ENCODE measurements around the gene ADGRB3. TPM values are rescaled to one million over a fixed set of nuclear protein-coding genes. Genes with fewer than 3 reads are reported as not detected.

The ADGRB3 gene
- total RNA-seq, 1 donor from 2014 or later, result 0.92 TPM

DNA sequence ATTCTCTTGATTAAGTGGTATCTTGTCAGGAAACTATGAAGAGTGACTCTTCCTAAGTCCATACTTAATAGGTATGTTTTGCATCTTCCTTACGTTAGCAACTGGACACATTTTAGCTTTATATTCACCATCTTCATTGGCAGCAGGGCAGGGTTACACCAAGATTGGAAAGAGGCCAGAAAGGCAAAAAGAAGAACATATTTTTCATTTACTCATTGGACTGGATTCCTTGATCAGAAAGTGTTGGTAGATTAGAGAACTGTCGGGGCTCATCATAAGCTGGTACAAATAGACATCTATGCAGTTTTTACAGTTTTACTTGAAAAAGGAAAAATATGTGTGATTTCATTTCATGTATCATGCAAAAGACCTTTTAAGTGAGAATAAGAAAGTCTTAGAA, 696.8 kb downstream of the ADGRB3 start:
- Histone ChIP-seq H3K36me3 (ENCODE audit: control insufficient read depth, insufficient read depth, low read length) (no peaks in the 10 kb centered on the region), H3K4me3 (ENCODE audit: low read depth, low read length) (no peak overlapping the region), H3K27me3 (ENCODE audit: control insufficient read depth, insufficient read depth, low read length) (no peaks in the 10 kb centered on the region)
- TF ChIP-seq CTCF (IDR thresholded peaks at IDR 0.05; ENCODE audit: insufficient read depth, low read length, poor library complexity, severe bottlenecking), result no peak
- no peak for DNase-seq (ENCODE audit: low read depth)

DNA sequence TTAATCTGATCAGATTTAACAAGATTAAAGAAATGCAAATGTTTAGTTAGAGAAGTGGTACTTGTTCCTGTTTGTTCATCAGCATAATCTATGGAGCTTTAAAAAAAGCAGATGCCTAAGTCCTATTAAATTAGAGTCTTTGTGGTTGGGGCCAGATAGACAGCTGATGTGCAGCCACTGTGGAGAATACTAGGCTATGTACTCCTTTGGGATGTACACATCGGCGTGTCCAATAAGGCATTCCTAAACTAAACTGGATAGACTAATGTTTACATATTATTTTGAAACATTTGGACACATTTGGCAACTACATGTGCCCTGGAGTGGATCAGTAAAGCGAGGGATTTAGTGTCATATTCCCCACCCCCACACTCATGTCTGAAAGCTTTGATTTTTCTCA, 702.2 kb downstream of the ADGRB3 start:
- Histone ChIP-seq H3K4me3 (ENCODE audit: low read depth, low read length) (no peak overlapping the region), H3K36me3 (ENCODE audit: control insufficient read depth, insufficient read depth, low read length) (no peaks in the 10 kb centered on the region), H3K27me3 (ENCODE audit: control insufficient read depth, insufficient read depth, low read length) (no peaks in the 10 kb centered on the region)
- TF ChIP-seq CTCF (IDR thresholded peaks at IDR 0.05; ENCODE audit: insufficient read depth, low read length, poor library complexity, severe bottlenecking), result no peak
- no peak for DNase-seq (ENCODE audit: low read depth)

DNA sequence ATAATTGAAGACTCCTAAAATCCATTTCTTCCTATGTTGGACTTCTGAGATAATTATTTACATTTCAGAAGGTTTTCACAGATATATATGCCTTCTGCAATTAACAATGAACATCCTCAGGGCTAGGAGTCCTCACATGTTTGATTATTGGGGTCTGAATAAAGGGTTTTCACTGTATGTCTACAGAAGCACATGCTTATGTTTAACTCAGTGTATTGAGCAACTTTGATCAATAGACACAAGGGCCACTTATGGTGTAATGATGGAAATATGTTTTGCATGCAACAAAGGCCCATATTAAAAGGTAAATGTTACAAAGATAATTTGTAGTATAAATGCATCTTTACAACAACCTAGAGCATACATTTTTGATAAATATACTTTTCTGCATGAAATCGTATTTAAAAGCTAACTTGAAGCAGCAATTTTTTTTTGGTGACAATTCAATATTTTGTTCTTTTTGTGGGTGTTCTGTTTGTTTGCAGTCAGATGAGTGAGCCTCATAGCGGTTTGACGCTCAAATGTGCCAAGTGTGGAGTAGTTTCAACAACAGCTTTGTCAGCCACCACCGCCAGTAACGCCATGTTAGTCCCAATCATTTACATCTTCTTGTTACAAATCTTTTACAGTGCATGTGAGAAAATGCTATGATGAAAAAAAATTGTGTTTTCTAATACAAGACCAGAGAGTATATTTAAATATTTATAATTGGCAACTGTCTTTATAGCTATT, 703.5 kb downstream of the ADGRB3 start:
- TF ChIP-seq CTCF (IDR thresholded peaks at IDR 0.05; ENCODE audit: insufficient read depth, low read length, poor library complexity, severe bottlenecking), result no peak
- no peaks in the 10 kb centered on the region for H3K36me3 ChIP-seq (ENCODE audit: control insufficient read depth, insufficient read depth, low read length)
- no peak for DNase-seq (ENCODE audit: low read depth)
- no peaks in the 10 kb centered on the region for H3K27me3 ChIP-seq (ENCODE audit: control insufficient read depth, insufficient read depth, low read length)
- H3K4me3 ChIP-seq (ENCODE audit: low read depth, low read length), result no peak overlapping the region

- DNase-seq (ENCODE audit: low read depth), result no peak
Observed at GRCh38 chr6:69339163-69339550, 704.1 kb downstream of the ADGRB3 start.

GRCh38 chr6:69340196-69340595, 705.1 kb downstream of the ADGRB3 start:
- DNase-seq (ENCODE audit: low read depth), result no peak
- Histone ChIP-seq H3K4me3 (ENCODE audit: low read depth, low read length) (no peak overlapping the region), H3K27me3 (ENCODE audit: control insufficient read depth, insufficient read depth, low read length) (no peaks in the 10 kb centered on the region), H3K36me3 (ENCODE audit: control insufficient read depth, insufficient read depth, low read length) (no peaks in the 10 kb centered on the region)
- TF ChIP-seq CTCF (IDR thresholded peaks at IDR 0.05; ENCODE audit: insufficient read depth, low read length, poor library complexity, severe bottlenecking), result no peak

More at GRCh38 chr6:69339163-69339550, 704.1 kb downstream of the ADGRB3 start:
- no peaks in the 10 kb centered on the region for H3K36me3 ChIP-seq (ENCODE audit: control insufficient read depth, insufficient read depth, low read length)
- no peak for TF ChIP-seq CTCF (IDR thresholded peaks at IDR 0.05; ENCODE audit: insufficient read depth, low read length, poor library complexity, severe bottlenecking)
- H3K4me3 ChIP-seq (ENCODE audit: low read depth, low read length), result no peak overlapping the region
- H3K27me3 ChIP-seq (ENCODE audit: control insufficient read depth, insufficient read depth, low read length), result no peaks in the 10 kb centered on the region

DNA sequence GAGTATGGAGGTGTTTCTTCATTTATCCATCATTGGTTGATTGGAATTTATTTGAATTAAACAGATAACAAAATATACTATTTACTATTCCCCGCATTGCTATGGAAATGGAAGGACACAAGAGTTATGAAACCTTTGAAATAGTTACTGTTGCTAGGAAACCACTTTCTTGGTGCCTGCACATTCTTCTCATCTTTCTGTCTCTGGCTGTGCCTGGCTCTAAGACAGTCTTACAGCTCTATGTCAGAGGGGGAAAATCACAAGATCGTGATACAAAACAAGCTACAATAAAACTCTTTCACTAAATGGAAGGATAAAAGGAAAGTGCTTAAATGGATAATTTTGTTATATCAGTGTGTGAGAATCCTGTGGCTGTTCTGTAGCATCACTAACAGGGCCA, 708.8 kb downstream of the ADGRB3 start:
- no peak for TF ChIP-seq CTCF (IDR thresholded peaks at IDR 0.05; ENCODE audit: insufficient read depth, low read length, poor library complexity, severe bottlenecking)
- DNase-seq (ENCODE audit: low read depth), result no peak
- no peaks in the 10 kb centered on the region for H3K36me3 ChIP-seq (ENCODE audit: control insufficient read depth, insufficient read depth, low read length)

More for the DNA sequence above, 708.8 kb downstream of the ADGRB3 start:
- Histone ChIP-seq H3K27me3 (ENCODE audit: control insufficient read depth, insufficient read depth, low read length) (no peaks in the 10 kb centered on the region), H3K4me3 (ENCODE audit: low read depth, low read length) (no peak overlapping the region)

Measured in kidney epithelial cell (primary cell).